ENCODE results near the gene TLNRD1.

DNA sequence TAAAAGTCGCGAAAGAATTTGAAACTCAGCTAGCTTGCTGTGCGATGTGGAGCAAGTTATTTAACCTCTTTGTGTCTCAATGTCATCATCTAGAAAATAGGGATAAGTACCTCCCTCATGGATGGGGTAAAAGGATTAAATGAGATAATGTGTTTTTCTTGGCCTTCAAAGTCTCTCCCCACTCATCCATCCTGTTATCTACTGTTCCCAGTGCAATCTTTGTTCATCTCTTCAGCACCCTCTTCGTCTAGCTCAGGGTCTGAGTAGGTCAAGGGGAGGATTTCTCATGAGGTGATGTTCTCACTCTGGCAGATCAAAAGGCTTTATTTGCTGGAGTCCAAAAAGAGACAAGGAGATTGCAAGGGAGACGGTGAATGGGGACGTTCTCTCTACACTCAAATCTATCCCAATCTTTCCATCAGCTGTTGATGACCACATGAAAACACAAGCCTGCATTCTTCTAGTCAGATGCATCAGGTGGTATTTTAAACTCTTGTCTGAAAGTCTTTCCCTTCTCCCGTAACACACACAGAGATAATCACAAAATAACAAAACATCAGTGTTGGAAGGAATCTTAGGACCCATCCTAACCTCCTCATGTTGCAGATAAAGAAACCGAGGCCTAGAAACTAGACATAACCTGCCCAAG lies 12.5 kb upstream of the TLNRD1 start:
- TF ChIP-seq, protein P1, sequence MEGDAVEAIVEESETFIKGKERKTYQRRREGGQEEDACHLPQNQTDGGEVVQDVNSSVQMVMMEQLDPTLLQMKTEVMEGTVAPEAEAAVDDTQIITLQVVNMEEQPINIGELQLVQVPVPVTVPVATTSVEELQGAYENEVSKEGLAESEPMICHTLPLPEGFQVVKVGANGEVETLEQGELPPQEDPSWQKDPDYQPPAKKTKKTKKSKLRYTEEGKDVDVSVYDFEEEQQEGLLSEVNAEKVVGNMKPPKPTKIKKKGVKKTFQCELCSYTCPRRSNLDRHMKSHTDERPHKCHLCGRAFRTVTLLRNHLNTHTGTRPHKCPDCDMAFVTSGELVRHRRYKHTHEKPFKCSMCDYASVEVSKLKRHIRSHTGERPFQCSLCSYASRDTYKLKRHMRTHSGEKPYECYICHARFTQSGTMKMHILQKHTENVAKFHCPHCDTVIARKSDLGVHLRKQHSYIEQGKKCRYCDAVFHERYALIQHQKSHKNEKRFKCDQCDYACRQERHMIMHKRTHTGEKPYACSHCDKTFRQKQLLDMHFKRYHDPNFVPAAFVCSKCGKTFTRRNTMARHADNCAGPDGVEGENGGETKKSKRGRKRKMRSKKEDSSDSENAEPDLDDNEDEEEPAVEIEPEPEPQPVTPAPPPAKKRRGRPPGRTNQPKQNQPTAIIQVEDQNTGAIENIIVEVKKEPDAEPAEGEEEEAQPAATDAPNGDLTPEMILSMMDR (IDR thresholded peaks at IDR 0.05), result no peak
- TF ChIP-seq POLR2A (IDR thresholded peaks at IDR 0.05) (no peak), EP300 (IDR thresholded peaks at IDR 0.05) (no peak)

All from upper lobe of left lung (tissue), 4 donors.